Neural cell (in vitro differentiated cells): ENCODE results near the gene SDK1.

ENCODE experiments used
- EP300 ChIP-seq: fragments of 450-650 bp; conservative IDR thresholded peaks from 2 replicates; pipeline ENCODE4 v1.6.1; 2014; ENCODE audit warnings: antibody characterized with exemption, mild to moderate bottlenecking, moderate library complexity; ENCODE audit not compliant: poor library complexity, severe bottlenecking
- EZH2 ChIP-seq: fragments of 200-600, 300-800 bp; shearing (Covaris generic), sonication (generic); IDR thresholded peaks from 2 replicates; pipeline ENCODE4 v1.6.1; 2014; ENCODE audit warnings: antibody characterized with exemption, low read length, borderline replicate concordance, mild to moderate bottlenecking; ENCODE audit not compliant: insufficient read depth, poor library complexity, severe bottlenecking
- MXI1 ChIP-seq: fragments of 450-650 bp; conservative IDR thresholded peaks from 2 replicates; pipeline ENCODE4 v1.6.1; 2014; ENCODE audit warnings: antibody characterized with exemption, mild to moderate bottlenecking; ENCODE audit not compliant: poor library complexity, severe bottlenecking
- POLR2AphosphoS5 ChIP-seq: IDR thresholded peaks from 2 replicates; pipeline ENCODE4 v1.6.1; 2012
- RAD21 ChIP-seq: fragments of 450-650 bp; conservative IDR thresholded peaks from 2 replicates; pipeline ENCODE4 v1.6.1; 2014; ENCODE audit warnings: antibody characterized with exemption, mild to moderate bottlenecking, moderate library complexity
- SMC3 ChIP-seq: fragments of 450-650 bp; conservative IDR thresholded peaks from 2 replicates; pipeline ENCODE4 v1.6.1; 2014; ENCODE audit warnings: antibody characterized with exemption, mild to moderate bottlenecking, moderate library complexity; ENCODE audit not compliant: poor library complexity
- TF ChIP-seq, protein P1 (sequence below): fragments of 450-650 bp; IDR thresholded peaks from 2 replicates; pipeline ENCODE4 v1.5.1; 2014; ENCODE audit warnings: antibody characterized with exemption, mild to moderate bottlenecking, moderate library complexity; ENCODE audit not compliant: poor library complexity, severe bottlenecking
- TF ChIP-seq, protein P2 (sequence below): IDR thresholded peaks from 2 replicates; pipeline ENCODE4 v1.6.1; 2012; ENCODE audit warnings: borderline replicate concordance

DNA sequence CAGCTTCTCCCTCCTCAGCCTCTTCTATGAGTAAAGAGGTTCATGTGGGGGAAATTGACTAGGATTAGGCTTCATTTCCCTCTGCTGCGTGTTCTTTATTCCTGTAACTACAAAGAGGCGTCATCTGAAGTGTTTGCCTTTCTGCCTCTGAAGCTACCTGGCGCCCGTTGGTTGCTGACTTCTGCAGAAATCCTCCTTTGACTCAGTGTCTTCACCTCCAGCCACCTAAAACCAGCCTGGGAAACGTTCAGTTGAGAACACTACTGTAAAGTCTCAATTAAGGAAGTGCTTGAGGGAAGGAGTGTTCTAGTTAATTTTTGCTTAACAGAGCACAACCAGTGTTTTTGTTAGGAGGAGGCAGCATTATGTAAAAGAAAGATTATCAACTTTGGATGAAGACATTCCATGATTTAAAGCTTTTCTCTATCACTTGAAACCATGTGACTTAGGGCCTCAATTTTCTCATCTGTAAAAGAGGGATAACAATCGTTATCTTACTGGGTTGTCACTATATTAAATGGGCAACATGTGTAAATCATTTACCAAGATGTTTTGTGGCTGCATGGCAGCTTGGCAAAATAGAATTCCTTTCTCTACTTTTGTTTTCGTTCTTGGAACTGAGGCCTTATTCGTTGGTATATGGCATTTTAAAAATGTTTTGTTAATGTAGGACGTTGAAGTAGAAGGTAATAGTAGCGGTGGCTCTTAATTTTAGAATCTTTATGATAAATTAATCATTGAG, 642.9 kb downstream of the SDK1 start:
- TF ChIP-seq MXI1 = no peak
- TF ChIP-seq EP300 = no peak
- TF ChIP-seq EZH2 = no peak
- no peak for TF ChIP-seq POLR2AphosphoS5
- TF ChIP-seq, protein P1, sequence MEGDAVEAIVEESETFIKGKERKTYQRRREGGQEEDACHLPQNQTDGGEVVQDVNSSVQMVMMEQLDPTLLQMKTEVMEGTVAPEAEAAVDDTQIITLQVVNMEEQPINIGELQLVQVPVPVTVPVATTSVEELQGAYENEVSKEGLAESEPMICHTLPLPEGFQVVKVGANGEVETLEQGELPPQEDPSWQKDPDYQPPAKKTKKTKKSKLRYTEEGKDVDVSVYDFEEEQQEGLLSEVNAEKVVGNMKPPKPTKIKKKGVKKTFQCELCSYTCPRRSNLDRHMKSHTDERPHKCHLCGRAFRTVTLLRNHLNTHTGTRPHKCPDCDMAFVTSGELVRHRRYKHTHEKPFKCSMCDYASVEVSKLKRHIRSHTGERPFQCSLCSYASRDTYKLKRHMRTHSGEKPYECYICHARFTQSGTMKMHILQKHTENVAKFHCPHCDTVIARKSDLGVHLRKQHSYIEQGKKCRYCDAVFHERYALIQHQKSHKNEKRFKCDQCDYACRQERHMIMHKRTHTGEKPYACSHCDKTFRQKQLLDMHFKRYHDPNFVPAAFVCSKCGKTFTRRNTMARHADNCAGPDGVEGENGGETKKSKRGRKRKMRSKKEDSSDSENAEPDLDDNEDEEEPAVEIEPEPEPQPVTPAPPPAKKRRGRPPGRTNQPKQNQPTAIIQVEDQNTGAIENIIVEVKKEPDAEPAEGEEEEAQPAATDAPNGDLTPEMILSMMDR = no peak
- TF ChIP-seq, protein P2, sequence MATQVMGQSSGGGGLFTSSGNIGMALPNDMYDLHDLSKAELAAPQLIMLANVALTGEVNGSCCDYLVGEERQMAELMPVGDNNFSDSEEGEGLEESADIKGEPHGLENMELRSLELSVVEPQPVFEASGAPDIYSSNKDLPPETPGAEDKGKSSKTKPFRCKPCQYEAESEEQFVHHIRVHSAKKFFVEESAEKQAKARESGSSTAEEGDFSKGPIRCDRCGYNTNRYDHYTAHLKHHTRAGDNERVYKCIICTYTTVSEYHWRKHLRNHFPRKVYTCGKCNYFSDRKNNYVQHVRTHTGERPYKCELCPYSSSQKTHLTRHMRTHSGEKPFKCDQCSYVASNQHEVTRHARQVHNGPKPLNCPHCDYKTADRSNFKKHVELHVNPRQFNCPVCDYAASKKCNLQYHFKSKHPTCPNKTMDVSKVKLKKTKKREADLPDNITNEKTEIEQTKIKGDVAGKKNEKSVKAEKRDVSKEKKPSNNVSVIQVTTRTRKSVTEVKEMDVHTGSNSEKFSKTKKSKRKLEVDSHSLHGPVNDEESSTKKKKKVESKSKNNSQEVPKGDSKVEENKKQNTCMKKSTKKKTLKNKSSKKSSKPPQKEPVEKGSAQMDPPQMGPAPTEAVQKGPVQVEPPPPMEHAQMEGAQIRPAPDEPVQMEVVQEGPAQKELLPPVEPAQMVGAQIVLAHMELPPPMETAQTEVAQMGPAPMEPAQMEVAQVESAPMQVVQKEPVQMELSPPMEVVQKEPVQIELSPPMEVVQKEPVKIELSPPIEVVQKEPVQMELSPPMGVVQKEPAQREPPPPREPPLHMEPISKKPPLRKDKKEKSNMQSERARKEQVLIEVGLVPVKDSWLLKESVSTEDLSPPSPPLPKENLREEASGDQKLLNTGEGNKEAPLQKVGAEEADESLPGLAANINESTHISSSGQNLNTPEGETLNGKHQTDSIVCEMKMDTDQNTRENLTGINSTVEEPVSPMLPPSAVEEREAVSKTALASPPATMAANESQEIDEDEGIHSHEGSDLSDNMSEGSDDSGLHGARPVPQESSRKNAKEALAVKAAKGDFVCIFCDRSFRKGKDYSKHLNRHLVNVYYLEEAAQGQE = no peak
- no peak for TF ChIP-seq SMC3
- no peak for TF ChIP-seq RAD21
